Keratinocyte (primary cell): ENCODE results near the gene TNFSF9. TPM values are rescaled to one million over a fixed set of nuclear protein-coding genes. Genes with fewer than 3 reads are reported as not detected.

Experiments used
- DNase-seq: peaks from one replicate; pipeline ENCODE4 v3.0.0-alpha.2; 2011; ENCODE audit warnings: low read depth, missing footprints, low spot score
- FAIRE-seq: peaks from 2 replicates; lab custom pipeline; 2011; peaks lifted over from hg19 to GRCh38; lab: Jason Lieb, UNC
- H2AFZ ChIP-seq: 2 replicates; pipeline ENCODE4 v1.6.0; 2012; ENCODE audit warnings: low read length, control low read depth, inconsistent platforms; ENCODE audit not compliant: control insufficient read depth
- H3K27ac ChIP-seq: 2 replicates; pipeline ENCODE4 v1.5.1; 2011; ENCODE audit warnings: low read length; ENCODE audit not compliant: control insufficient read depth, insufficient read depth
- H3K27me3 ChIP-seq: 3 replicates; pipeline ENCODE4 v1.6.0; 2011; ENCODE audit warnings: low read length; ENCODE audit not compliant: control insufficient read depth, insufficient read depth; ENCODE audit errors: extremely low read depth
- H3K36me3 ChIP-seq, 2 experiments: 2 replicates in 1 of 2; 3 replicates in 1 of 2; pipeline ENCODE4 v1.5.1; 2011; ENCODE audit warnings: low read length in 2 of 2, mild to moderate bottlenecking in 1 of 2; ENCODE audit not compliant: control insufficient read depth in 2 of 2, insufficient read depth in 2 of 2; ENCODE audit errors: extremely low read depth in 1 of 2
- H3K4me1 ChIP-seq: 3 replicates; pipeline ENCODE4 v1.5.1; 2011; ENCODE audit warnings: low read length; ENCODE audit not compliant: control insufficient read depth, insufficient read depth; ENCODE audit errors: extremely low read depth
- H3K4me2 ChIP-seq: 3 replicates; pipeline ENCODE4 v1.6.0; 2011; ENCODE audit warnings: low read depth, low read length; ENCODE audit not compliant: control insufficient read depth, insufficient read depth; ENCODE audit errors: extremely low read depth
- H3K4me3 ChIP-seq, 3 experiments: fragments of 200-600 bp in 1 of 3; sonication (generic) in 1 of 3; 2 replicates in 2 of 3; 3 replicates in 1 of 3; pipeline ENCODE4 v1.5.1; 2011 to 2016; ENCODE audit warnings: low read length in 3 of 3, mild to moderate bottlenecking in 3 of 3, control low read depth in 2 of 3, inconsistent platforms in 1 of 3, low read depth in 1 of 3, mixed read lengths in 1 of 3, mixed run types in 1 of 3, moderate library complexity in 1 of 3; ENCODE audit not compliant: control insufficient read depth in 2 of 3, insufficient read depth in 2 of 3; ENCODE audit errors: extremely low read depth in 1 of 3
- H3K79me2 ChIP-seq: 2 replicates; pipeline ENCODE4 v1.6.0; 2012; ENCODE audit warnings: low read length; ENCODE audit not compliant: control insufficient read depth, insufficient read depth
- H3K9ac ChIP-seq: 3 replicates; pipeline ENCODE4 v1.6.0; 2011; ENCODE audit warnings: low read length; ENCODE audit not compliant: control insufficient read depth, insufficient read depth; ENCODE audit errors: extremely low read depth
- H3K9me1 ChIP-seq: 3 replicates; pipeline ENCODE4 v1.6.0; 2011; ENCODE audit warnings: low read length; ENCODE audit not compliant: control insufficient read depth, insufficient read depth; ENCODE audit errors: extremely low read depth
- H3K9me3 ChIP-seq: 2 replicates; pipeline ENCODE4 v1.5.1; 2012; ENCODE audit warnings: low read depth, low read length; ENCODE audit not compliant: control insufficient read depth
- H4K20me1 ChIP-seq: 3 replicates; pipeline ENCODE4 v1.6.0; 2011; ENCODE audit warnings: low read length; ENCODE audit not compliant: control insufficient read depth, insufficient read depth; ENCODE audit errors: extremely low read depth
- CTCF ChIP-seq, 3 experiments: IDR thresholded peaks in 1 of 3; conservative IDR thresholded peaks in 1 of 3; optimal IDR thresholded peaks in 1 of 3; 2 replicates in 2 of 3; 3 replicates in 1 of 3; pipeline versions ENCODE3 to v1.5.1; 2011; ENCODE audit warnings: low read length in 3 of 3, mild to moderate bottlenecking in 3 of 3, moderate library complexity in 2 of 3, control low read depth in 1 of 3, inconsistent platforms in 1 of 3; ENCODE audit not compliant: insufficient read depth in 2 of 3; ENCODE audit errors: extremely low read depth in 1 of 3
- EZH2 ChIP-seq: IDR thresholded peaks from one replicate; pipeline ENCODE4 v1.6.1; 2012; ENCODE audit warnings: inconsistent platforms, mild to moderate bottlenecking, low read length, moderate library complexity
- dilution Hi-C: fragments of 300-500 bp; cut with MboI; formaldehyde crosslinking; loops from one replicate; pipeline ENCODE4 v1.7.0; 2020; ENCODE audit warnings: low sequenced_read_pairs; ENCODE audit not compliant: extremely low pct_ligation_motif_present
- polyA plus RNA-seq, 5 experiments: library from polyadenylated mRNA; depleted of rRNA in 3 of 5; stranded (reverse) in 3 of 5; stranded (forward) in 1 of 5; unstranded in 1 of 5; fragments of >200 nt; gene quantifications; 1 replicate in 1 of 5; 2 replicates in 3 of 5; 3 replicates in 1 of 5; pipeline versions ENCODE4 v1.2.1 to v1.2.3, GENCODE V29; 2011 to 2012; ENCODE audit warnings: missing spikeins in 2 of 5, low read depth in 1 of 5, low replicate concordance in 1 of 5

The TNFSF9 gene
- polyA plus RNA-seq, 1 donor (not counting 4 experiments of a cell fraction or from before 2014, with no cell fraction given): 12.3 TPM

- no peak overlapping the region for H3K27ac ChIP-seq
- no peaks in the 10 kb centered on the region for H3K27me3 ChIP-seq
- no peaks in the 10 kb centered on the region for H3K36me3 ChIP-seq
- FAIRE-seq (no peak), DNase-seq (no peak)
- no peak overlapping the region for H3K9ac ChIP-seq
- no peaks in the 10 kb centered on the region for H4K20me1 ChIP-seq
- H3K9me3 ChIP-seq: no peaks in the 10 kb centered on the region
- no peaks in the 10 kb centered on the region for H3K79me2 ChIP-seq
- H2AFZ ChIP-seq: no peak overlapping the region
- no peaks in the 10 kb centered on the region for H3K4me1 ChIP-seq
- no peak for TF ChIP-seq CTCF (optimal IDR thresholded peaks at IDR 0.05 in 1 of 3, IDR thresholded peaks at IDR 0.05 in 1 of 3, conservative IDR thresholded peaks at IDR 0.05 in 1 of 3; ENCODE audit: extremely low read depth in 1 of 3, insufficient read depth in 2 of 3, low read length in 3 of 3)
- TF ChIP-seq EZH2: no peak
- no peaks in the 10 kb centered on the region for H3K9me1 ChIP-seq
- H3K4me3 ChIP-seq: no peak overlapping the region
- dilution Hi-C loops: no loop called here
- H3K4me2 ChIP-seq: no peak overlapping the region
Measured at GRCh38 chr19:6491802-6492592, 38.8 kb upstream of the TNFSF9 start.

- FAIRE-seq: no peak
- no peak overlapping the region for H3K27ac ChIP-seq
- no peak overlapping the region for H2AFZ ChIP-seq
- no peak overlapping the region for H3K4me2 ChIP-seq
- H3K36me3 ChIP-seq: no peaks in the 10 kb centered on the region
- no peaks in the 10 kb centered on the region for H3K9me1 ChIP-seq
- H4K20me1 ChIP-seq: no peaks in the 10 kb centered on the region
- no peak overlapping the region for H3K4me3 ChIP-seq
- H3K4me1 ChIP-seq: no peaks in the 10 kb centered on the region
- dilution Hi-C loops: no loop called here
- TF ChIP-seq EZH2: no peak
- TF ChIP-seq CTCF (optimal IDR thresholded peaks at IDR 0.05 in 1 of 3, IDR thresholded peaks at IDR 0.05 in 1 of 3, conservative IDR thresholded peaks at IDR 0.05 in 1 of 3; ENCODE audit: extremely low read depth in 1 of 3, insufficient read depth in 2 of 3, low read length in 3 of 3): no peak
- no peaks in the 10 kb centered on the region for H3K79me2 ChIP-seq
- no peak for DNase-seq
- no peaks in the 10 kb centered on the region for H3K9me3 ChIP-seq
- no peak overlapping the region for H3K9ac ChIP-seq
- H3K27me3 ChIP-seq: peaks cover 13% of the 10 kb centered on the region
Measured at GRCh38 chr19:6494438-6495036, 36.3 kb upstream of the TNFSF9 start.
